Activated CD8-positive, alpha-beta memory T cell treated with anti-CD3 and anti-CD28 coated beads, Interleukin-2, amount 50 U/mL, for 4 hours (primary cell): ENCODE measurements around the gene ACAD11.
"Not testable (repeated sequence)": the region's sequence is repeated elsewhere in the genome, so short reads cannot be mapped to it uniquely, and the experiment has no call there.

ENCODE experiments used
- DNase-seq: peaks from one replicate; pipeline ENCODE4 v3.0.0-alpha.2; 2020

Gene ACAD11

DNA sequence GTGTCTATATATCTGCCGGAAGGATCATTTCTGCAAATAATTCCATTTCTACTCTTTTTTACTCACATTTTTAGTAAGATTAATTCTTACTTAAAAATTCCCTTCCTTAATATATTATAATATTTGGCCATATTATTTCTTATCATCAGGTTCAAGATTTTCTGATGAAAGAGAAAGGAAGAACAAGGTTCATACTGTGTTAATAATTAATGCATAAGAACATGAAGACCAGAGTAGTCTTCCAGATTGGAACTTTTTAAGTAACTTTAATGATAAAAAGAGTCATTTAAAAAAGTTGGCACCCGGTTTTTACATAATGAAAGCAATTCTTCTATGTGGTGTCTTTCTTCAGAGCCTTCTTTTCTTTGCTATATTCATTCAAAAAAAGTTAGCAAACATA lies 61.9 kb downstream of the ACAD11 start:
- DNase-seq, result no peak

DNA sequence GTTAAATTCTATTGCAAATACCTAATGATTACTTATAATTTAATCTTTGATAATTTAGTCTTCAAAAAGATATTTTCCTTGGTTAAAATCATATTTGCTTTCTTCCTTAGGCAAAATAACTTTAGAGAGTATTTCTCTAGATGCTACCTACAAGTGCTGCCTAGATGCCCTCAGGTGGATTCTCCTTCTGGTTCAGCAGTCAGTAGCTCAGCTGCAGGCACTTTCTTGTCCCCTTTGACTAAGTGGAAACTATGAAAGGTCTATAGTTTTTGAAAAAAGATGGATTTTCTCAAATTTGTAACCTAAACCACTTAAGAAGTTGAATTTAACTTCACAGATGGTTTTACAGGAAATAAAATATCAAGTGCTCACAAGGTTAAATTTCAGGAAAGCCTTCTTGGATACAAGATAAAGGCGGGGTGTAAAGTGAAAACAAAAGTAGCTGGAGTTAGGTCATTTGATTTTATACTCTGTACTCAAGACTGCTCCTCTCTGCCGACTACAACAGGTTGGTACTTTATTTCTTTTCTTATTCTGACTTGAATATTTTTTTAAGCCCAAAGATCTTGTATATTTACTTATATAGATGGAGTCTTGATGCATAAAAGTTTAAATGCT lies 62.7 kb downstream of the ACAD11 start, which contains the start of gene ACKR4:
ACKR4 (plus strand) TSS at position 455 of the 618 bp plus-strand sequence. CDS start 3,128 bp downstream, outside the sequence.
- no peak for DNase-seq

DNA sequence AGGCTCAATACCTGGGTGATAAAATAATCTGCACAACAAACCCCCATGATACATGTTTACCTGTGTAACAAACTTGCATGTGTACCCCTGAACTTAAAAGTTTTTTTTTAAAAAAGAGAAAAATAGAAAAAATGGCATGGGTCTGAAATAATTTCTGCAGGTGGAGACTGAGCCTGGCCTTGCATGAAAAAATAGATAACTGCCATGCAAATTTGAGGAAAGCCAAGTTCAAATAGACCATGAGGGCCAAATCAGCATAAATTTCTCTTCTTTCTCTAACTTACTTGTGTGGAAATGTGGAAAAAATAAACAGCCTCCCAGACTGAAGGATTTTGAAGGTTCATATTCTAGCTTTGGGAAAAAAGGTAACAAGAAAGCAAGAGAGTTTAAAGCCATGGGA lies 63.3 kb downstream of the ACAD11 start:
- no peak for DNase-seq

- DNase-seq, result no peak
These were observed 64.6 kb downstream of the ACAD11 start for GRCh38 chr3:132595014-132595413.

GRCh38 chr3:132594498-132594897 lies 65.1 kb downstream of the ACAD11 start:
- DNase-seq, result no peak

- DNase-seq, result no peak
These were observed 65.7 kb downstream of the ACAD11 start for GRCh38 chr3:132593947-132594323.

- DNase-seq, result no peak
These were observed 66.2 kb downstream of the ACAD11 start for GRCh38 chr3:132593241-132593946.

DNA sequence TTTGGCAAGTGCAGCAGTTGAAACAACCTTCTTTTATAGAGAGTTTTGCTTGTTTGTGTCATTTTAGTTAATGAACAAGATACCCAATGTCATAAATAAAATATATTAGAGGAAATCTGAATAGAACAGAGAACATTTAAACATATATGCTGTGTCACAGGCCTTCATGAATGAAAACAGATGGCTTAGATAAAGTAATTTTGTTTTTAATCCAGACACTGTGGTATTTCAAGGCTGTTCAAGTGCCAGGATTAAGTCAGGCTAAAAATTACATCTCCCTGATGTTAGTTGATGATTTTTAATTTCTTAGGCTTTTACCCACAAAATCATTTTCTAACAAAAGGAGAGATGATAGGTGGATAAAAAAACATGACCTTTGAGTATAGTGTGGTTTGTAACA lies 67.4 kb downstream of the ACAD11 start:
- DNase-seq, result no peak

- no peak for DNase-seq
These were observed 72.2 kb downstream of the ACAD11 start for GRCh38 chr3:132587401-132587800.

DNA sequence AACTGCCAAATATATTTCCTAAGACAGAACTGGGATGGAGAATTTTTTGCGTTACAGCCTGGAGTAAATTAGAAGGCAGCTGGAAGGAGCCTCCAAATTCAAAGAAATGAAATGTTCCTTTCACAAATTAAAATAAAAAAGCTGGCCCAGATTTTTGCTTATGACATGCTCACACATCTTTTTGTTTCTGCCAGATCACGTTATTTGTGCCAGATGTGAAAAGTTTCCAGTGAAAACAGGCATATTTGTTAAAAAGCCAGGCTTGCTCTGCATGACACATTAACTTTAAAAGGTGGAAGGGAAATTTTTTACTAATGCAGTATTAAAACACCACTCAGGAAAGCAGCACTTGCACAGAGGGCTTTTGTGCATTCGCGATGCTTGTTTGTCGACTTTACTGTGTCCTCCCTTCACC lies 85.8 kb downstream of the ACAD11 start:
- DNase-seq, result no peak

- DNase-seq, result no peak
These were observed 89.6 kb downstream of the ACAD11 start for GRCh38 chr3:132570016-132570415.

- no peak for DNase-seq
These were observed 90.0 kb downstream of the ACAD11 start for GRCh38 chr3:132569580-132569979.

DNA sequence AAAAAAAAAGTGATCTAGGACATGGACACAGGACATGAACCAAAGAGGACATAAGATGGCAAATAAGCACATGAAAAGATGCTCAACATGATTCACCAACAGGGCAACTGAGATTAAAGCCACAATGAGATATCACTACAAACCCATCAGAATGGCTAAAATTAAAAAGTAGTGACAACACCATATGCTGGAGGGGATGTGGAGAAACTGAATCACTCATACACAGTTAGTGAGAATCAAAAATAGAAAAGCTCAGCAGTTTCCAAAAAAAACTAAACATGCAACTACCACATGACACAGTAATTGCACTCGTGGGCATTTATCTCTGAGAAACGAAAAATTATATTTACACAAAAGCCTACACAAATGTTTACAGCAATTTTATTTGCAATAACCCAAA lies 90.5 kb downstream of the ACAD11 start:
- no peak for DNase-seq

DNA sequence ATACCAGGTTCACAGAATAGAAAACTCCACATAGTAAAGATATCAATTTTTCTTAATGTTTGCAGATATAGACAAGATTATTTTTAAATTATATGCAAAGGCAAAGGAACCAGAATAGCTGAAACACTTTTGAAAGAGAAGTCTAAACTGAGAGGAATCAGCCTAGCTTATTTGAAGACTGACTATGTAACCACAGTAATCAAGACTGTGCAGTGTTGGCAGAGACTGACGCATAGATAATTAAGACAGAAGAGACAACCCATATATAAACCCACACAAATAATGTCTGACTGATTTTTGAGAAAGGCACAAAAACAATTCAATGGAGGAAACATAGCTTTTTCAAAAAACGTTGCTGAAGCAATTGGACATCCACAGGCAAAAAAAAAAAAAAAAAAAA lies 91.2 kb downstream of the ACAD11 start:
- DNase-seq, result no peak

GRCh38 chr3:132564070-132564465 lies 95.5 kb downstream of the ACAD11 start:
- no peak for DNase-seq

DNA sequence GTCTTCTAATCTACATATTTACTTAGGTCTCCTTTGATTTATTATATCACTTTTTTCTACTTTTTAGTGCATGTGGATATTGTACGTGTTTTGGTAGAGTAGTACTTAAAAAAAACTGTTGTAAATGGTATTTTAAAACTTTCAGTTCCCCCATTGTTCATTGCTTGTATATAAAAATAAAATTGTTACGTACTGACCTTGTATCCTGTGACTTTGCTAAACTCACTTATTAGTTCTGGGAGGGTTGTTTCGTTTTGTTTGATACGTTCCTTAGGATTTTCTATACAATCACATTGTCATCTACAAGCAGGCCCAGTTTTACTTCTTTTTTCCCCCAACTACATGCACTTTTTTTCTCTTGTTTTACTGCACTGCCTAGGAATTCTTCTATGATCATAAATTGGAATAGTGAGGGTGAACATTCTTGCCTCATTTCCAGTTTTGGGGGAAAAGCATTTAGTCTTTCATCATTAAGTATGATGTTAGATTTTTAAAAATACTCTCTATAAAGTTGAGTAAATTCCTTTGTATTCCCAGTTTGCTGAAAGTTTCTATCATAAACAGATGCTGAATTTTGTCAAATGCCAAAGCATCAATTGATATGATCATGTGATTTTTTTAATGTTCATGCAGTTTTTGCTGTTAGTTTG lies 96.1 kb downstream of the ACAD11 start:
- no peak for DNase-seq

- no peak for DNase-seq
These were observed 98.6 kb downstream of the ACAD11 start for GRCh38 chr3:132561003-132561402.

DNA sequence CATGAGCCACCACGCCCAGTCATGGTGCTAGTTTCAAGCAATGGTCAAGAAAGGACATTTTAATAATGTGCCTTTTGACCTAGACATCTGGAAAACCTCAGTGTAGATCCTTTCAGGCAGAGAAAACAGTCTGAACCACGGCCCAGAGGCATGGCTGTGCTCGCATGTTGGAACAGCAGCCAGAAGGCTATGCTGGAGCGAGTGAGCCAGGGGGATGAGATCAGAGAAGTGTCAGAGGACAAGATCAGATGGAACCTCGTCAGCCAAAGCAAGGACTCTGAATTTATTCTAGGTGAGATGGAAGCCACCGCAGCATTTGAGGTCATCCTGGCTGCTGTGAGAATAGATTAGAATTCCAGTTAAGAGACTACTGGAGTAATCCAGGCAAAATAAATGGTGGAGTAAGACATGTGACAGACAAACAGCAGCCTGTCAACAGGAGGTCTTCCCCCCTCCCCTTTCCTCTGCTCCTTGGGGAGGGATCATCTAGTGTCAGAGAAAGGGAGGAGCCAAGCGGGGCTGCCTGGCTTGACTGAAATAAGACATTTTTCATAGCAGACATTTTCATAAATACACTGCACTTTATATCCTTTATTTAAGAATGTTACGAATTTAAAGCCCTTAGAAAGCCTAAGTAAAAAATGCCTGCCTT lies 103.0 kb downstream of the ACAD11 start:
- DNase-seq, result no peak

GRCh38 chr3:132556036-132556386 lies 103.6 kb downstream of the ACAD11 start:
- not testable (repeated sequence) for DNase-seq

DNA sequence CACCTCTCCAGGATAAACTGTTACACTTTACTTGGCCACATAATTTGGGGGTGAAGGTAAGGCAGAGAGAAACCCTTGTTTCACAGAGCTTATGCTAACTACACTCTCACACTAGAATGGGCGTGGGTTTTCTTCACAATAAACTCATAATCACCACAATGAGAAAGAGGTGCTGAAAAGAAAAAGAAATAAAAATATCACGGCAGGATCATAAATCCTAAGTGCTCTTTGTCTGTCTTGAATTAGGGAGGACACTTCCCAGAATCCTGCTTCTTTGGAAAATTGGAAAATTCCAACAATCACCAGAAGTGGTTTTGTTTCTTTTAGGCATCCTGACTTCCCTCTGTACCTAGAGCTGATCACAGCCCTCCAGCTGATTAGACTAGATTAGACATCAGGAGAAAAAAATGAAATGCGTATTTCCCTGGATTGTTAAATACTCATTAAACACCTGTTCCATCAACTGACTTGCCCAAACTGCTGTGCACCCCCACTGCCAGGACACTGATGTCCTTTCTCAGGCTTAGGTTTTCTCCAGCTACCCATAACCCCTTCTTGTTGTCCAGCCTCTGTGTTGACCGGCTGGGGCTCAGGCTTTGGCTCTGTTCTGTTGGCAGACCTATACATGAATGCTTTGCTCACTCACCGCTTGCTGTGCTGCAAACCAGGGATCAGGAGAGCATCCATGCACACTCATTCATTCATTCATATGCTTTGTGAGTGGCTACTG lies 104.1 kb downstream of the ACAD11 start:
- no peak for DNase-seq

GRCh38 chr3:132554437-132554836 lies 105.2 kb downstream of the ACAD11 start:
- no peak for DNase-seq

DNA sequence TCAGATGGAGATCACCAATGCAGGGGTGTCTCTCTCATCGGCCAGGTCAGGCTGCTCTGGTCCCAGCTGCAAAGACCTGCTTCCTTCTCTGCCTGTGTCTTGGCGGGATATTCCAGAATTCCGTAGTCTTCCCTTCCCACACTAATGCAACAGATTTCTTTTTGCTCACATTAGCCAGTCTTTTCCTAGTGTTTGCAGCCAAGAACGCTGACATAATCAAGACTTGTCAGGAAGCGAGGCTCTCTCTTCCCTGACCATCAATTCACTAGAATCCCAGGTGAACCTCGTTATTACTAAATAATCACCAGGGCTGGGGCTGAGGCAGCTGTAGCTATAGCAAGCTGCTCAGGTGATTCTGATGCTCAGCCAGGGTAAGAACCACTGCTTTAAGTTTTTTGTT lies 105.8 kb downstream of the ACAD11 start:
- no peak for DNase-seq
